ENCODE data around the gene PXK.

DNA sequence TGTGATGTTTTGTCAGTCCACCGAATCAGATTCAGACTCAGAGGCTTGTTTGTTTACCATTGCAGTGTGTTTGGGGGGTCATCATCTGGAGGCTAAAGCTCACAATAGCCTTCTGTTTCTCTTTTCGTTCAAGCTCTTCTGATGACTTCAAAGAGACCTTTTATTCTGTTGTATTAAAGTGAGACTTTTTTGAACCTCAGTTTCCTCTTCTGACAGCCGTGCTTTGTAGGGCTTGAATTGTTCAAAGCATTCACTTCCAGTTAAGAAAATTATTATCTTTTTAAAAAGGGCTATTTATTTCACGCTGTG, 1.3 kb downstream of the PXK start:
- TF ChIP-seq, protein P1, sequence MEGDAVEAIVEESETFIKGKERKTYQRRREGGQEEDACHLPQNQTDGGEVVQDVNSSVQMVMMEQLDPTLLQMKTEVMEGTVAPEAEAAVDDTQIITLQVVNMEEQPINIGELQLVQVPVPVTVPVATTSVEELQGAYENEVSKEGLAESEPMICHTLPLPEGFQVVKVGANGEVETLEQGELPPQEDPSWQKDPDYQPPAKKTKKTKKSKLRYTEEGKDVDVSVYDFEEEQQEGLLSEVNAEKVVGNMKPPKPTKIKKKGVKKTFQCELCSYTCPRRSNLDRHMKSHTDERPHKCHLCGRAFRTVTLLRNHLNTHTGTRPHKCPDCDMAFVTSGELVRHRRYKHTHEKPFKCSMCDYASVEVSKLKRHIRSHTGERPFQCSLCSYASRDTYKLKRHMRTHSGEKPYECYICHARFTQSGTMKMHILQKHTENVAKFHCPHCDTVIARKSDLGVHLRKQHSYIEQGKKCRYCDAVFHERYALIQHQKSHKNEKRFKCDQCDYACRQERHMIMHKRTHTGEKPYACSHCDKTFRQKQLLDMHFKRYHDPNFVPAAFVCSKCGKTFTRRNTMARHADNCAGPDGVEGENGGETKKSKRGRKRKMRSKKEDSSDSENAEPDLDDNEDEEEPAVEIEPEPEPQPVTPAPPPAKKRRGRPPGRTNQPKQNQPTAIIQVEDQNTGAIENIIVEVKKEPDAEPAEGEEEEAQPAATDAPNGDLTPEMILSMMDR (IDR thresholded peaks at IDR 0.05) = no peak
- TF ChIP-seq EZH2 (IDR thresholded peaks at IDR 0.05) (no peak), EZH2phosphoT487 (IDR thresholded peaks at IDR 0.05) (no peak)
